ENCODE measurements around the gene ZNF423.

GRCh38 chr16:49773534-49774475, 82.1 kb downstream of the ZNF423 start:
- TF ChIP-seq POLR2A (IDR thresholded peaks at IDR 0.05; ENCODE audit: low read depth, low read length), result no peak
- TF ChIP-seq TAF1 (IDR thresholded peaks at IDR 0.05; ENCODE audit: low read depth, low read length), result no peak
- TF ChIP-seq POLR2AphosphoS5 (IDR thresholded peaks at IDR 0.05; ENCODE audit: low read depth, low read length), result no peak
- TF ChIP-seq PAX5 (IDR thresholded peaks at IDR 0.05; ENCODE audit: insufficient read depth, low read length, severe bottlenecking), result no peak
- no peak for TF ChIP-seq SPI1 (IDR thresholded peaks at IDR 0.05; ENCODE audit: low read depth, low read length)

Measured in GM12891 (cell line).